NT2/D1 (cell line): ENCODE data around the gene PCDHGA7.
"Not testable (repeated sequence)": the region's sequence is repeated elsewhere in the genome, so short reads cannot be mapped to it uniquely, and the experiment has no call there.

Experiments used
- DNase-seq: peaks from one replicate; pipeline ENCODE4 v3.0.0-alpha.2; 2011; ENCODE audit warnings: low read depth, low spot score
- H3K27me3 ChIP-seq: 2 replicates; pipeline ENCODE4 v1.6.0; 2011; ENCODE audit warnings: mild to moderate bottlenecking; ENCODE audit not compliant: insufficient read length, insufficient read depth
- H3K36me3 ChIP-seq: 2 replicates; pipeline ENCODE4 v1.6.1; 2011; ENCODE audit warnings: mild to moderate bottlenecking, low read length, mixed read lengths; ENCODE audit not compliant: insufficient read depth, insufficient read length
- H3K4me1 ChIP-seq: 2 replicates; pipeline ENCODE4 v1.5.1; 2011; ENCODE audit not compliant: insufficient read depth, insufficient read length
- H3K4me3 ChIP-seq: 2 replicates; pipeline ENCODE4 v1.5.1; 2011; ENCODE audit warnings: low read depth; ENCODE audit not compliant: insufficient read length
- H3K9ac ChIP-seq: 2 replicates; pipeline ENCODE4 v1.6.0; 2011; ENCODE audit warnings: low read depth; ENCODE audit not compliant: insufficient read length
- H3K9me3 ChIP-seq: 2 replicates; pipeline ENCODE4 v1.5.1; 2011; ENCODE audit warnings: mild to moderate bottlenecking, low read length; ENCODE audit not compliant: insufficient read depth
- SUZ12 ChIP-seq: IDR thresholded peaks from 2 replicates; pipeline ENCODE4 v1.6.1; 2011; ENCODE audit not compliant: insufficient read length, insufficient read depth; ENCODE audit errors: extremely low read depth
- YY1 ChIP-seq: IDR thresholded peaks from 2 replicates; pipeline ENCODE4 v1.6.1; 2011; ENCODE audit not compliant: insufficient read length, insufficient read depth
- ZNF274 ChIP-seq: IDR thresholded peaks from 2 replicates; pipeline ENCODE4 v1.6.1; 2011; ENCODE audit warnings: mild to moderate bottlenecking, low read depth, low read length

Gene PCDHGA7

DNA sequence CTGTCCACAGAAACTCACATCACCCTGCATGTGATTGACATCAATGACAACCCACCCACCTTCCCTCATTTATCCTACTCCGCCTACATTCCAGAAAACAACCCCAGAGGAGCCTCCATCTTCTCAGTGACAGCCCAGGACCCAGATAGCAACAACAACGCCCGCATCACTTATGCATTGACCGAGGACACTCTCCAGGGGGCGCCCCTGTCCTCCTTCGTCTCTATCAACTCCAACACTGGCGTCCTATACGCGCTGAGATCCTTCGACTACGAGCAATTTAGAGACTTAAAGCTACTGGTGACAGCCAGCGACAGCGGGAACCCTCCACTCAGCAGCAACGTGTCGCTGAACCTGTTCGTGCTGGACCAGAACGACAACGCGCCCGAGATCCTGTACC is 37.2 kb upstream of the PCDHGA7 start:
- Histone ChIP-seq H3K9me3 (peaks cover 24% of the 10 kb centered on the region), H3K4me1 (no peaks in the 10 kb centered on the region), H3K27me3 (no peaks in the 10 kb centered on the region), H3K36me3 (no peaks in the 10 kb centered on the region), H3K9ac (no peak overlapping the region), H3K4me3 (no peak overlapping the region)
- no peak for DNase-seq
- TF ChIP-seq YY1 (no peak), ZNF274 (no peak), SUZ12 (no peak)

DNA sequence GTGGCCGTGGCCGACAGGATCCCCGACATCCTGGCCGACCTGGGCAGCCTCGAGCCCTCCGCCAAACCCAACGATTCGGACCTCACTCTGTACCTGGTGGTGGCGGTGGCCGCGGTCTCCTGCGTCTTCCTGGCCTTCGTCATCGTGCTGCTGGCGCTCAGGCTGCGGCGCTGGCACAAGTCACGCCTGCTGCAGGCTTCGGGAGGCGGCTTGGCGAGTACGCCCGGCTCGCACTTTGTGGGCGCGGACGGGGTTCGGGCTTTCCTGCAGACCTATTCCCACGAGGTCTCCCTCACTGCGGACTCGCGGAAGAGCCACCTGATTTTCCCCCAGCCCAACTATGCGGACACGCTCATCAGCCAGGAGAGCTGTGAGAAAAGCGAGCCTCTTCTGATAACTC is 36.5 kb upstream of the PCDHGA7 start:
- not testable (repeated sequence) for H3K27me3 ChIP-seq, H3K4me3 ChIP-seq, H3K4me1 ChIP-seq, H3K36me3 ChIP-seq, H3K9ac ChIP-seq, DNase-seq
- peaks cover 28% of the 10 kb centered on the region for H3K9me3 ChIP-seq

GRCh38 chr5:141349917-141350619 is 32.5 kb upstream of the PCDHGA7 start, which contains the start of gene PCDHGB1:
PCDHGB1 (plus strand) TSS chr5:141350099; CDS start chr5:141350261, 162 bp downstream.
- H3K4me3 ChIP-seq = no peak within 1 kb of the TSS
- no peaks in the 10 kb centered on the region for H3K36me3 ChIP-seq
- peaks cover 34% of the 10 kb centered on the region for H3K9me3 ChIP-seq
- DNase-seq = no peak
- no peaks in the 10 kb centered on the region for H3K27me3 ChIP-seq
- TF ChIP-seq SUZ12 (no peak), ZNF274 (no peak)
- no peak within 1 kb of the TSS for H3K9ac ChIP-seq
- no peaks in the 10 kb centered on the region for H3K4me1 ChIP-seq

DNA sequence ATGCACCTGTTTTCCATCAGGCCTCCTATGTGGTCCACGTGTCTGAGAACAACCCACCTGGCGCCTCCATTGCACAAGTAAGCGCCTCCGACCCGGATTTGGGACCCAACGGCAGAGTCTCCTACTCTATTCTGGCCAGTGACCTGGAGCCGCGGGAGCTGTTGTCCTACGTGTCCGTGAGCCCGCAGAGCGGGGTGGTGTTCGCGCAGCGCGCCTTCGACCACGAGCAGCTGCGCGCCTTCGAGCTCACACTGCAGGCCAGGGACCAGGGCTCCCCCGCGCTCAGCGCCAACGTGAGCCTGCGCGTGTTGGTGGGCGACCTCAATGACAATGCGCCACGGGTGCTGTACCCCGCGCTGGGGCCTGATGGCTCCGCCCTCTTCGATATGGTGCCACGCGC is 31.0 kb upstream of the PCDHGA7 start:
- Histone ChIP-seq H3K36me3 (no peaks in the 10 kb centered on the region), H3K4me1 (no peaks in the 10 kb centered on the region), H3K9me3 (peaks cover 45% of the 10 kb centered on the region), H3K4me3 (no peak overlapping the region), H3K9ac (no peak overlapping the region), H3K27me3 (no peaks in the 10 kb centered on the region)
- DNase-seq = no peak
- TF ChIP-seq YY1 (no peak), SUZ12 (no peak), ZNF274 (no peak)

GRCh38 chr5:141354900-141355469 is 27.6 kb upstream of the PCDHGA7 start, which contains the start of gene PCDHGA4:
PCDHGA4 (plus strand) TSS chr5:141355021; CDS start chr5:141355108, 87 bp downstream.
- Histone ChIP-seq H3K4me3 (no peak within 1 kb of the TSS), H3K4me1 (no peaks in the 10 kb centered on the region), H3K9ac (no peak within 1 kb of the TSS), H3K9me3 (peaks cover 51% of the 10 kb centered on the region), H3K36me3 (no peaks in the 10 kb centered on the region), H3K27me3 (no peaks in the 10 kb centered on the region)
- DNase-seq = no peak
- no peak for TF ChIP-seq ZNF274
- no peak for TF ChIP-seq SUZ12
- TF ChIP-seq YY1 = no peak

GRCh38 chr5:141355641-141356040 is 26.9 kb upstream of the PCDHGA7 start:
- DNase-seq = no peak
- Histone ChIP-seq H3K9me3 (peaks cover 47% of the 10 kb centered on the region), H3K4me1 (no peaks in the 10 kb centered on the region), H3K9ac (no peak overlapping the region), H3K27me3 (no peaks in the 10 kb centered on the region), H3K36me3 (no peaks in the 10 kb centered on the region), H3K4me3 (no peak overlapping the region)
- no peak for TF ChIP-seq SUZ12
- TF ChIP-seq ZNF274 = no peak
- no peak for TF ChIP-seq YY1

DNA sequence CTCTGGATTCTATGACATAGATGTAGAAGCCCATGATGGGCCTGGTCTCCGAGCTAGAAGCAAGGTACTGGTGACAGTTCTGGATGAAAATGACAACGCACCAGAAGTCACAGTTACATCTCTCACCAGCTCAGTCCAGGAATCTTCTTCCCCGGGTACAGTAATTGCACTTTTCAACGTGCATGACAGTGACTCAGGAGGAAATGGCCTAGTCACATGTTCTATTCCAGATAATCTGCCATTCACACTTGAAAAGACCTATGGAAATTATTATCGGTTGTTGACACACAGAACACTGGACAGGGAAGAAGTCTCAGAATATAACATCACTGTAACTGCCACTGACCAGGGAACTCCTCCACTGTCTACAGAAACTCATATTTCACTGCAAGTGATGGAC is 26.4 kb upstream of the PCDHGA7 start:
- Histone ChIP-seq H3K9ac (no peak overlapping the region), H3K4me1 (no peaks in the 10 kb centered on the region), H3K36me3 (no peaks in the 10 kb centered on the region), H3K27me3 (no peaks in the 10 kb centered on the region), H3K4me3 (no peak overlapping the region), H3K9me3 (peaks cover 42% of the 10 kb centered on the region)
- no peak for DNase-seq
- TF ChIP-seq SUZ12 (no peak), YY1 (no peak), ZNF274 (no peak)
